ENCODE measurements around the gene DCXR. TPM values are rescaled to one million over a fixed set of nuclear protein-coding genes. Genes with fewer than 3 reads are reported as not detected.

DCXR gene
- total and polyA plus RNA-seq, 2 of the 13 experiments (the other 11 are each of a cell fraction or from before 2014, with no cell fraction given): 287 to 311 TPM

- peak; percentile 16; the same call in 1 of the 2 replicates for TF ChIP-seq ZBTB43 (CRISPR knock-in tag; conservative IDR thresholded peaks at IDR 0.05)
- peak; percentile 22; the same call in 1 of the 2 replicates for TF ChIP-seq FOXA3 (CRISPR knock-in tag; IDR thresholded peaks at IDR 0.05)
- no peak for TF ChIP-seq ZBTB40 (IDR thresholded peaks at IDR 0.05)
- peak; percentile 69; the same call in 1 of the 2 replicates for TF ChIP-seq ZBTB40 (CRISPR knock-in tag; IDR thresholded peaks at IDR 0.05)
- TF ChIP-seq ZNF749 (CRISPR knock-in tag; IDR thresholded peaks at IDR 0.05; ENCODE audit: borderline replicate concordance): peak; percentile 83; the same call in 1 of the 2 replicates
- peak; percentile 92 for TF ChIP-seq MYC (CRISPR knock-in tag; IDR thresholded peaks at IDR 0.05; ENCODE audit: borderline replicate concordance)
- peak; percentile 75; the same call in 1 of the 2 replicates for TF ChIP-seq ZHX1 (CRISPR knock-in tag; IDR thresholded peaks at IDR 0.05; ENCODE audit: low read depth)
- peak; percentile 100 for TF ChIP-seq ZNF501 (CRISPR knock-in tag; IDR thresholded peaks at IDR 0.05)
- peak; percentile 78; the same call in 1 of the 2 replicates for TF ChIP-seq ZNF431 (CRISPR knock-in tag; IDR thresholded peaks at IDR 0.05; ENCODE audit: borderline replicate concordance, low read depth)
These were observed at the start of gene DCXR (continued) for GRCh38 chr17:82037092-82037888.
